NCI-H460 (cell line): ENCODE measurements around the gene PAQR5. TPM values are rescaled to one million over a fixed set of nuclear protein-coding genes. Genes with fewer than 3 reads are reported as not detected.
A peak's percentile ranks its signal among the peaks of the same experiment; 100 is the strongest.
"Not testable (repeated sequence)": the region's sequence is repeated elsewhere in the genome, so short reads cannot be mapped to it uniquely, and the experiment has no call there.

Source experiments
- DNase-seq: peaks from one replicate; pipeline ENCODE4 v3.0.0-alpha.2; 2016; ENCODE audit warnings: low read depth; ENCODE audit errors: extremely low read depth
- total RNA-seq: library from RNA; depleted of rRNA; stranded (reverse); fragments of >200 nt; shearing (Covaris generic); gene quantifications from 2 replicates; pipeline ENCODE4 v1.2.3, GENCODE V29; 2014

The PAQR5 gene
- total RNA-seq, 1 experiment from 2014 or later: 8.8 TPM

DNA sequence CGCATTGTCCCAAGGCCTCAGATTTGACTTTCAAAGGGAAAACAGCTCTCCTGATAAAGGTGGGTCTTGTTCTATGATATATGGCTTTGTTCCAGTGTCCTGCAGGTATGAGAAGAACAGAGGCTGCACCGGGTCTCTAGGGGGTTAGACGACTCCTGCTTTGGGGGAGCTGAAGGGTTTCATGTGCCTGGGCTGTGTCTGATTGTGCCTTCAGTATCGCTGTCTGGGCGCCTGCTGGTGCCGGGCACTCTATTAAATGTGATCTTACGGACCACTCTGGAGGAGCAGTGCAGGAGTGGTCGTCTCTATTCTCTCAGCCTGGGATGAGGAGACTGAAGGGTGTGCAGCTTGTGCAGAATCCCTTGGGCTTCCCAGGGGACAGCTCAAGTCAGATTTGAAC, 16.0 kb downstream of the PAQR5 start:
- no peak for DNase-seq

DNA sequence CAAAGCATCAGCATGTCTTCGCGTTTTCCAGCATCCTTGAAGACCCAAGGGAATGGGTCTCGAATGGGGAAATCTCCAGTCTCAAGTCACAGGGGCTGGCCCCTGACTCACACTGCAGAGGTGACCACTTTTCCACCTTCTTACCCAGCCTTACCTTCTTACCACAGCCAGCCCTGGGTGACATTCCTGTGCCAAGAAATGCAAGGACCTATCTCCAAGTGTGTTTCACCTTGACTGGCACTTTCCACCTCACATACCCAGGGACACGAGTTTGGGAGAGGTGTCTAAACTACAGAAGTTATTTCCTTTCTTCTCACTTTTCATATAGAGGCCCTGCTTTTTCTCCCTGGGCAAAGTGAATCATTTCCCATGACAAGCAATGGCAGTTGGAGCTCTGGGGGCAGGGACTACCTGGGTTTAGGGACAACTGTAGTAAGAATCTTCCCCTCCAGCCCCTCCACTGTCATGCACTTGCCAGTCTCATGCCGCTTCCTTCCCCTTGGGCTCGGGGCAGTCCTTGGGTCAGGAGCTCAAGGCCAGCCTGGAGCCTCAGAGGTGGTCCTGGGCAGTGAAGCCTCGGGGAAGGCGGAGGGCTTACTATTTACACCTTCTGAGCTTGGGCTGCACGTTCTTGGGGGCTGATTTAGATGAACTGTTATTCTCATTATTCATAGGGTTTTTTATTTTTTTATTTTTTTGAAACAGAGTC, 16.8 kb downstream of the PAQR5 start:
- no peak for DNase-seq

DNA sequence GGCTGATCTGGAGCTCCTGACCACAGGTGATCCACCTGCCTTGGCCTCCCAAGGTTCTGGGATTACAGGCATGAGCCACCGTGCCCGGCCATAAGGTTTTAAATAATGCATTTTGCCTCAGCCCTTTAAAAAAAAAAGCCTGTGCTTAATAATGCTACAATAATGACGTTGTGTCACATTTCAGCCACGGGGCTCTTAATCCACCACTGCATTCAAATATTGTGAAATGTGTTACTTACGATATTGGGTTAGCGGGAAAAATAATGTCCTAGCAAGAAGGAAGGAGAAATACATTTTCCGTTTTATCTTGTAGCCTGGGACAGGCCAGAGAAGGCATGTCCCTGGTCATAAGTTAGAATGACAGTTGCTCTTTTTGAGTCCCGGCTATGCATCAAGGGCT, 17.6 kb downstream of the PAQR5 start:
- no peak for DNase-seq

DNA sequence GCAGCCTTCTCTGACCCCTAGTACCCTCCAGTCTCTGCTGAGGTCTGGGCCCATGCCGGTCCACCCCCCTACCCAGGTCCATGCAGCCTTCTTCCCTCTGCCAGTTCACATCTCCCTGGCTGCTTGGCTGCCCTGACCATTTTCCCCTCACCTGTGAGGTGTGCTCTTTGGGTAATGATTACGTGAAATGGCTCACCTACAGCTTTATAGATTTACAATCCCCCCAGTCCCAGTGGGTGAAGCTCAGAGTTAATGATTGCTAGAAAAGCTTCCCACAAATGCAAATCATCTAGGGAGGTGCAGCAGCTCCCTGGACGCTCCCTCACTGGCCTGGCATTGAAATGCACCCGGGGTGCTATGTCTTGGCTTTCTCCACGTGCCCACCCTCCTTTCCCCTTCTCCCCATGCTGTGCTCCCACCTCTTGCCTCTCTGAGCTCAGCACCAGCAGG, 18.7 kb downstream of the PAQR5 start:
- no peak for DNase-seq

DNA sequence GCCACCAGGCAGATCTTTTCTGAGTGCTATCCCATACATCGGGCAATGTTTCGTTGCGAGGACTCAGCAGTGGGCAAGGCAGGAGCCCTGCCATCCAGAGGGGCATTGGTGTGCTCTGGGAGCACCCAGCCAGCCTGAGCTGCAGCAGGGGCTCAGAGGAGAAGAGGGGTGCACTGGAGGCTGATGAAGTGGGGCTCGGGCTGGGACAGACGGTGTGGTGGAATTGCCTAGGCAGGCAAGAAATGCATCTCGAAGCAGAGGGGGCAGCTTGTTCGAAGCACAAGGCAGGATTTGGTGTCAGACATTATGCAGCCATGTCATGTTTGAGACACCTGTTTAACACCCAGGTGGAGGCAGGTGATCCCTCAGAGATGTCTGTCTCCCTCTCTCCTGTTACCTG, 19.3 kb downstream of the PAQR5 start:
- DNase-seq: no peak

DNA sequence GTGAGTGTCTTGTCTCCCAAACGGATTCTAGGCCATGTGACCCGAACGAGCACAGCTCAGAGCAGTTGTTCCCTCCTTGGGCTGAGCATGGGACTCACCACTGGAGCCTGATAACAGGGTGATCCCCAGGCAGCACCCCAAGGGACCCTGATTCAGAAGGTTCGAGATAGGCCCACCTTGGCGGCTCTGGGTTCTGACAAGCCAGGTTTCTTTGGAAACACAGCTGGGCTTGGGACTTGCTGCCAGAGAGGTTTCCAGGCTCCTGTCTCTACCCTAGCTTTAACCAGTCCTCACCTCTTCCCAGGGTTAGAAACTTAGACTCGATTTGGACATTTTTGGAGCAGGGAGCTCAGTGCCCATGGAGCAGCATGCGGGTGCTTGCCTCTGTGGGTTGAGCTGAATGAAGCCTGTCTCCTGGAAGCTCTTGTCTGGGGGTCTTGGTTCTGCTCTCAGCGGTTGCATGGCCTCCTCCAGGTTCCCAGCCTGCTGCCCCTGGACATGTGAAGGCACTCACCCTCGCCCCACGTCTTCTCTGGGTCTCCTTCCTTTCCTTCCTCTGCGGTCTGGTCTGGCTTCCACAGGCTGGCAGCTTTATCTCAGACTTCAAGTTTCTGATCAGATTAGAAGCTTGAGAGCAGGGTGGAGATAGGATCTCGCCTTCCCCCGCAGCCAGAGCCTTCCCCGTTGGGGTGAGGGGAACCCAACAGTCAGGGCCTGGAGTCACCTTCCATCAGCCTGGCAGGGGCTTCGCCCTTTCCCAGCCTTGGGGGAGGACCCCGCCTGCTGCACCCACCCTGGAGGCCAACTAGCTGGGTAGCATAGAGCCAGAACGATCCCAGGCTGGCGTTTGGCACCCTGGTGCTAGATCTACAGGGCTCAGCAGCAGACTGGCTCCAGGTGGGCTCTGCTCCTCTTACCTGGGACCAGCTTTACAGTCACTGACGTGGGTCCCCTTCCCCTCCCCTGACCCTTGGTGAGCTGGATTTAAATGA, 21.0 kb downstream of the PAQR5 start:
- DNase-seq: no peak

DNA sequence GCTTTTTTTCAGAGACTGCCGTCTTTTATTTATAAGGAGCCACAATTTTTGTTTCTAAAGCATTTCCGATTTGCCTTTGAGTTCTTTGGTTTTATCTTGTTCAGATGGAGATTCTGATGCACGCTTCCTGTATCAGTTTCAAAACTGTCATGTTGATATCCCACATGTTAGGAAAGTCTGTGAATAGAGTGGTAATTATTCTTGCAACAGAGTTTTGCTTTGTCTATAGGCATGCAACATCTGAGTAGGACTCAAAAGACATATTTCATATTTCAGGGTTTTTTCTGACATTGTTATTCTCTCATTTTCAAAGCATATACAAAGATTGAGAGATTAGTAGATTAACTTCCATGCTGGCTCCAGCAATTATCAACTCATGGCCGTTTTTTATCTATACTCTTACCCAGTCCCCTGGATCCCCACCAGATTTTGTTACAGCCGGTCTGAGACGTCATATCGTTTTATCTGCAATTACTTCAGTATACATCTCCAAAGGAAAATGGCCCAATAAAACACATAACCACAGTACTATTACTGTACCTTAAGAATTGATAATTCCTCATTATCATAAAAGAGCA, 22.4 kb downstream of the PAQR5 start:
- no peak for DNase-seq

DNA sequence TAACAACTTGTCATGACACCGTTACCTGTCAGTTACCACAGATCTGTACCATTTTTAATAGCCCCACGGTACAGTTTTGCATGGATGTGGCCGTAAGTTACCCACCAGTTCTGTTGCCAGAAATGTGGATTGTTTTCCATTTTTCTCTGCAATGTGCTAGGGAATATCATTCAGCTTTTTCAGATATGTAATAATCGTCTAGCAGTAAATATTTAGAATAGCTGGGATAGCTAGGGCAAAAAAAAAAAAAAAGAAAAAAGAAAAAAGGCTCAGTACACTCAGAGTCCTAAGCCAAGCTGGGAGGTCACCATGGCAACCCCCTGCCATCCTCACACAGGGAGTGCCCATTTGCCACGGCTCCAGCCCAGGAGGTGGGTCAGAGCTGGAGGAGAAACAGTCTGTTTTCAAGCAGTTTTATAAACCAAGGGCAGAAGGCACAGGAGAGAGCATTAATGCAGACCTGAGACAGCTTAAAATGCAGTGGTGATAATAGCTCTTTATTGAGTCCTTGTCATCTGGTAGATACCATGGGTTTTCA, 25.2 kb downstream of the PAQR5 start:
- no peak for DNase-seq

DNA sequence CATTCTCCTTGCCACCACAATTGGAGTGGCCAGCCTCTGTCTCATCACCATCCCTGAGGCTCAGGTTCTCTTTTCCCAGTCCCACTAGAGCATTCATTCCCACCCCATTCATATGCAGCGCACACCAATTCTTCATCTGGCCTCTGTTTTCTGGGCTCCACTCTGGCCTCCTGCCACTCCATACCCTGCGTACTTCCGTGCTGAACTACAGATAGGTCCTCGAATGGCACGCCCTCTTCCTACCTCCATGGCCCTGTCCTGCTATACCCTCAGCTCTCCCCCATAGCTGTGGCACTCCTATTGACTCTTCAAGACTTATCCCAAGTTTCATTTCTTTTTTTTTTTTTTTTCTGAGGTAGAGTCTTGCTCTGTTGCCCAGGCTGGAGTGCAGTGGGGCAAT, 25.9 kb downstream of the PAQR5 start:
- DNase-seq: no peak

DNA sequence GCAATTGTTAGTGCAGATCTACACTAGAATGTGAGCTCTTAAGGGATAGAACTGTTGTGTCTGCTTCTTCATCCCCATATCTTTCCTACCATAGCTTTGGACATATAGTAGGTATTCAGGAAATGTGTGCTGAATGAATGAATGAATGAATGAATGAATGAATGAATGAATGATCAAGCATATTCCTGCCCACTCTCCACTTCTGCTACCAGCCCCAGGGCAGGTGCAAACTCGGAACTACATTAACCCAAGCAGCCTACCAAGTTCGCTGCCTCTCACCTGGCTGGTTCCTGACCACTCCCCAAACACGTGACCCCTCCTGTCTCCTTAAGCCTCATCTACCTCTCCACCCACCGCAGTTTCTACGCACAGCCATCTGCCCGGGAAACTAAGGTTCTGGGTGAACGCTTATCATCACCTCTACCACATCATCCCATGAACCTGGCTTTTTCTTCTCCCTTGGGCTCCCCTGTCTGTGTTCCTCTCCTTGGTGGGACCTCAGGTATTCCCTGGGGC, 26.8 kb downstream of the PAQR5 start:
- no peak for DNase-seq

DNA sequence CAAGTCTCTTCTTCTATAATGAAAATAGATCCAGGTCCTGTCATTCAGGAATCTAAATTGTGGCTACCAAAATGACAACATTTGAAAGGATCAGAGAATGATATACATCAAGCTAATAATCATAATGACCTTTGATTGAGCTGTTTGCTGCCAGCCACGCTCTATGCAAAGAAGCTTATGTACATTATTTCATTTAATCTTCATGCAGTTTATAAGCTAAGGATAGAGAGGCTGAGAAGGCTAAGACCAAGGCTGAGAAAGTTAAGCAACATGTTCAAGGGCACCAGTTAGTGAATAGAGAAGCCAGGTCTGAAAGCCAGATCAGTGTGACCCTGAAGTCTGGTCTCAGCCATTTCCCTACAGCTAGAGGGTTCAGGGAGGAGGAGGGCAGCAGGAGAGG, 29.4 kb downstream of the PAQR5 start:
- no peak for DNase-seq

DNA sequence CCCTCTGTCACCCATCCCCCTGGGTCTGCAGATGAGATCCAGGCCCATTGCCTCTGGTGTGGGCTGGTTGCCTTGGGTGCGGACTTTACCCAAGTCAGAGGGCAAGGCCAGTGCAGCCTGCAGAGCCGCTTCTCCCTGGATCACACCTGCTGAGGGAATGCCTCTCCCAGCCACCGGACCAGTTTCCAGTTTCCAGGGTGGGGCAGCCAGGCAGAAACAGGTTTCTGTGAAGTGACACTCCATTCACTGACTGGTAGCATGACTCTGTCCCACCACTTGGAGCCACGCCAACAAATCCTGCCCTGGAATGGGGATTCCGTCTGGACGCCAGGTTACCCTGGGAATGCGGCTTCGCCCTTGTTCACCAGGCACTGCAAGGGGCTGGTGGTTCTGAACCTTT, 30.0 kb downstream of the PAQR5 start:
- no peak for DNase-seq

DNA sequence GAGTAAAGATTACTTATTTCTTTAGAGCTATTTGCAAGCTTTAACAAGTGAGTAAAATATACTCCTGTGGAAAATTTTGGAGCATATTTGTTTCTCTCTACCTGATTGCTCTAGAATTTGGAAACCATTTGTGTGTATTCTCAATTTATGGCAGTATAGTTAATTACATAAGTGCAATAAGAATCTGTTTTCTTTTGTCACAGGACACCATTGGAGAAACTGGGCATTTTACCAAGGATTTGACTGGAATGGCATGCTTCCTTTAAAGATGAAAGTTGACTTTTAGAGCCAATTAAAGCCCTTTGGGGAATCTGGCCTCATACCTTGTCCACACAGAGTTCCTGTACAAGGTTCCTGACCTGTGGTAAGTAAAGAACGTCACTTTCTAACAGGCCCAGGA, 38.4 kb downstream of the PAQR5 start:
- no peak for DNase-seq

DNA sequence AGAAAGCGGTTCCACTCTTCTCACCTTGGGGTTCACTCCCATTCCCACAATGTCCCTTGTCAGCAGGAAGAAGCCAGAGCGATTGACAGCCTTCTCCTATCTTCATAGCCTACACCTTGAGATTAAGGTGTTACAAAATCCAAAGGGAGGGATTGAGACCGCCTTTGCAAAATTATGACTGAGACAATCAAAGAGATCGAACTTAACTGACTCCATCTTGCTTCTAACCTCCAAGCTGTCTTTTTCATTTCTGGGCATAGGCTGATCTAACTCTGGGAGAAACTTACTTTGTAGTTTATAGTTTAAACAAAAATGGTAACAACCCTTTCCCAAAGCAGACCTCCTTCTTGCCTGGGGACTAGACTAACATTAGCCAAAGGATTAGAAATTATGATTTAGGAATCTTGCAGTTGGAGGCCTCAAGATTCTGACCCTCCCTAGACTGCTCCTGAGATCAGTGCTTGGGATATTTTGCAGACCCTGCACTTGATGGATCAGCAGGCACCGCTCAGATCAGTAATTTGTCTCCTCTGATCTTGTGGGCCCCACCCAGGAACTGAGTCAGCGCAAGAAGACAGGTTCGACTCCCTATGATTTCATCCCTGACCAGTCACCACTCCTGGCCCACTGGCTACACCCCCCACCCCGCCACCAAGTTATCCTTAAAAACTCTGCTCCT, 40.0 kb downstream of the PAQR5 start:
- peak; percentile 18 for DNase-seq

DNA sequence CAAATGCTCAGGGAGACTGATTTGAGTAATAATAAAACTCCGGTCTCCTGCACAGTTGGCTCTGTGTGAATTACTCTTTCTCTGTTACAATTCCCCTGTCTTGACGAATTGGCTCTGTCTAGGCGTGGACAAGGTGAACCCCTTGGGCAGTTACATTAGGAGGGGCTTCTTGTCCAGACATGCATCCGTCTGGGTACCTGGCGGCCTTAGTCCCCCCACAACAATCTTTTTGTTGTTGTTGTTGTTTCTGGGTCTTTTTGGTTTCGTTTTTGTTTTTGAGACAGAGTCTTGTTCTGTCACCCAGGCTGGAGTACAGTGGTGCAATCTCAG, 40.5 kb downstream of the PAQR5 start:
- not testable (repeated sequence) for DNase-seq

DNA sequence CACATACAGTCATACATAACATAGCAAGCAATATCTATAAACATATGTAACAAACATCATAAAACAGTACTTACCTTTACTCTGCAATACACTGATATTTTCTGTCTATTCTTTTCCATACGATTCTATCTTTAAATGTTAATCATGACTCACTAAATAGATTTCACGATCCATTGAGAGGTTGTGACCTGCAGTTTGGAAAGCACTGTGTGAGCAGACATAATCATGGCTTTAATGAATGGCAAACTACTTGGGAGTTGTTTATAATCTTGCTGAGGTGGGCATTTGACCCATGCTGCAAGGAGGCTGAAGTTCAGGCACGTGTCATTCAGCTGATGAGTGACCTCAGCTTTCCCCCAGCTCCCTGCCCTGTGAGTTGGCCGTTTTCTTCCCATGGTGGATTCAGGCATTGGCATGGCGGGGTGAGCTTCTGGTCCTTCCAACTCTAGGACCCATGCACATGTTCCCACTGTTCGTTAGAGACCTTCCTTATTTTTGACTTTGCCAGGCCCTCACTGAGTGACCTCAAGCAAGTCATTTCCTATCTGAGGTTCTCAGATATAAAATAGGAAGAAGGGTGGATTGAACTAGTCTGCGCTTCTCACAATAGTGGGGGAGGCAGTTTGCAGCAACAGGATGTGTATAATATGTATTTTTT, 41.7 kb downstream of the PAQR5 start:
- no peak for DNase-seq

DNA sequence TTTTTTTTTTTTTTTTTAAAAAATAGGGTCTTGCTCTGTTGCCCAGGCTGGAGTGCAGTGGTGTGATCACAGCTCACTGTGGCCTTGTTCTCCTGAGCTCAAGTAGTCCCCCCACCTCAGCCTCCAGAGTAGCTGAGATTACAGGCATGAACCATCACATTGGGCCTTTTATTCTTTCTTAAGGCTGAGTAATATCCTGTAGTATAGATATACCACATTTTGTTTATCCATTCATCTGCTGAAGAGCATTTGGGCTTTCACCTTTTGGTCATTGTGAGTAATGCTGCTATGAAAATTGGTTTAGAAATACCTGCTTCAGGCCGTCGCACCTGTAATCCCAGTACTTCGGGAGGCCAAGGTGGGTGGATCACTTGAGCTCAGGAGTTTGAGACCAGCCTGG, 42.6 kb downstream of the PAQR5 start:
- DNase-seq: no peak

DNA sequence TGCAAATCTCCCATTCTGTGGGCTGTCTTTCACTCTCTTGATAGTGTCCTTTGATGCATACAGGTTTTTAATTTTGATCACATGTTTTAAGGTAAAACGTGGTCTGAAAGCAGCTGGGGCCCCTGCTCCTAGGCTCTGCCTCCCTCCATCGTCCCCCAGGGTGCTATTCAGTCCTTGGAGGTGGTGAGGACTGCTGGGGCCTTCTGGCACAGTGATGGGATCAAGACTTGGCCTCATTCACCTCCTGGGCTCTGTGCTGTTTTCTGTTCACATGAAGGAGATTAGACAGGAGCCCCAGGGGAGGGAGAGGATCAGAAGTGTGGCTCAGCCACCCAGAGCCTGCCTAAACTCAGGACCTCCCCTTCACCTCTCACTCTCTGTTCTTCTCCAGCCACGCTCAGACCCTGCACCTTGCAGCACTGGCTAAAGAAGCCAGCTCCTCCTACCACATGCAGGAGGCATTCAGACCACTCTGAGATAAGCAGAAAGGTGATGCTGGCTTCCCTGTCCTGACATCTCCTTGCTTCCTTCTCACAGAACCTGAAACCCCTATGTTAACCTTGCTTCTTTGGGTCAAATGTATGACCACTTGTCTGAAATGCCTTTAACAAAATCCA, 43.9 kb downstream of the PAQR5 start:
- no peak for DNase-seq

DNA sequence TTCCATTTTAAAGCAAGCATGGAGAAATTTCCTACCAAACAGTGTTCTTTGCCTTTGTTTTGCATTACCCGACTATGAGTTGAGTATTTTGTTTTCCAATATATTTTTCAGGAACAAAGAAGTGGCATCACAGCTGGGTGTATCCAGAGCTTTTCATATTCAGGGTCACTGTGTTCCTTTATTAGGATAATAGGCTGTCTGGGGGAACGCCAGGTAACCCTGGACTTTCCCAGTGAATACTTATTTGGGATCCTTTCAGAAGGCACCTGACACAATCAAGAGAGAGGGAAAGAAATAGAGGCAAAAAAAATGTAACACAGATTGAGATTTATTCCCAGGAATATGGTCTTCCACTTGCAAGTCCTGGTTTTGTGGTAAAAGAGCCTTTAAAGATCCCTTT, 44.4 kb downstream of the PAQR5 start:
- DNase-seq: no peak

DNA sequence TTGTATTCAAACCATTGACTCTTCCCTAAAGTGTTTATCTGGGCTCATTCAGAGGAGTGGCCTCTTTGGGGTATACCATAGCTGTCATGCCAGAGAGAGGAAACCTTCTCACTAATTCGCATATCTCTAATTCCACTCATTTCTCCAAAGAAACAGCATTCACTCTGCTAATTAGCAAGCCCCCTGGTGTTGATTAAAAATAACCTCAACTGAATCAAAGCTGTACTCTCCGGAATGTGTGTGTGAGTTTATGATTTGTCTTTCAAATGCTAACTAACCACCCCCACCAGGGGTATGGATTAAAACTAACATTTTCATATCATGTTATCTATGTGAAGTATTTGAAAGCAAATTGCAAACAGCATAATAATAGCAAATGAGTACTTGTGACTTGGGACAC, 45.5 kb downstream of the PAQR5 start:
- no peak for DNase-seq
